ENCODE data around the gene TPD52L1.

TPD52L1 gene

DNA sequence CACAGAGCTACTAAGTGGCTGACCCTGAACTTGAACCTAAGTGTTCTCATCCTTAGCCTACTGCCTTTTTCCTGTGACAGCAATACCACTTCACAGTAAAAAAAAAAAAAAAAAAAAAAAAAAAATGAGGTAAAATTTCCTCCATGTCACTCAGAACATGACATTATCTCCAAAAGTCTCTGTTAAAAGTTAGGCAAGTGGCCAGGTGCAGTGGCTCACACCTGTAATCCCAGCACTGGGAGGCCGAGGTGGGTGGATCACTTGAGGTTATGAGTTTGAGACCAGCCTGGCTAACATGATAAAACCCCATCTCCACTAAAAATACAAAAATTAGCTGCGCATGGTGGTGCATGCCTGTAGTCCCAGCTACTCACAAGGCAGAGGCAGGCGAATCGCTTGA lies 159.4 kb downstream of the TPD52L1 start:
- no peak for DNase-seq
